ENCODE data around the gene SLC30A7.
A peak's percentile ranks its signal among the peaks of the same experiment; 100 is the strongest.
"Not testable (repeated sequence)": the region's sequence is repeated elsewhere in the genome, so short reads cannot be mapped to it uniquely, and the experiment has no call there.

SLC30A7 gene, protein sequence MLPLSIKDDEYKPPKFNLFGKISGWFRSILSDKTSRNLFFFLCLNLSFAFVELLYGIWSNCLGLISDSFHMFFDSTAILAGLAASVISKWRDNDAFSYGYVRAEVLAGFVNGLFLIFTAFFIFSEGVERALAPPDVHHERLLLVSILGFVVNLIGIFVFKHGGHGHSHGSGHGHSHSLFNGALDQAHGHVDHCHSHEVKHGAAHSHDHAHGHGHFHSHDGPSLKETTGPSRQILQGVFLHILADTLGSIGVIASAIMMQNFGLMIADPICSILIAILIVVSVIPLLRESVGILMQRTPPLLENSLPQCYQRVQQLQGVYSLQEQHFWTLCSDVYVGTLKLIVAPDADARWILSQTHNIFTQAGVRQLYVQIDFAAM

DNA sequence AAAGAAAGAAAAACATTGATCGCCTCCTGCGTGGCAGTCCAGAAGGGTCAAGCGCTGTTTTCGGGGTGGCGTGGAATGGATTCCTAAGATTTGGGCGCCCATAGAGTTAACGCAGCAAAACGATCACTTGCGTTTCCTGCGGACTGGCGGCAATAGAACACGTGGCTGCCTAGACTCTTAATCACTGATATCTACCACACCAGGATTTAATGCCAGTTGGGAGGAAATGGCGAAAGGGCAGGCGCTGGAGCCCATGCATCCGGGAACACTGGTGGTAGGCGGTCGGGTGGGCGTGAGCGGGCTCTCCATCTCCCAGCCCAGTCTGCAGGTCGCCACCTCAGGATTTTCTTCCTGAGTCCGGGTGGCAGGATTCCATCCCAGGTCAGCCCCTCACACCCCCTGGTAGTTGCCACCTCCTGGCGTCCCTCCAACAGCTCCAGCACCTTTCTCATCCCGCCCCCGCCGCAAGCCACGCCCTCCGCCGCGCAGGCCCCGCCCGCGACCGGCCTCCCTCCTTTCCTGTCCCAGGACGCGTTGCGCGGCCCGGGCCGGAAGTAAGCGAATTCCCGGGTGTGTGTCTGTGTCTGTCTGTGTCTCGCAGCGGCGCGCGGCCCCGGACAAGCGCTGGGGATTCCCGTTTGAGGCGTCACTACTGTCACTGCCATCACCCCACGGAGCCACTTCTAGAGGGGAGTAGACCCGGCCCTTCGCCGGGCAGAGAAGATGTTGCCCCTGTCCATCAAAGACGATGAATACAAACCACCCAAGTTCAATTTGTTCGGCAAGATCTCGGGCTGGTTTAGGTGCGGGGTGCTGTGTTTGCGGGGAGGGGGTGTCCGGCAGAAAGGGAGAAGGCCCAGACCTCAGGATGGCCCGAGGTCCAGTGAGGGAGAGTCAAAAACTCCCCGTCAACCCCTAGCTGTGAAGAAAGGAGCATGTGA is at the start of gene SLC30A7:
TSS of gene SLC30A7 (plus strand) at position 551 of the 941 bp plus-strand sequence. CDS start at position 724, 173 bp downstream.
- peak; percentile 94 for DNase-seq

DNA sequence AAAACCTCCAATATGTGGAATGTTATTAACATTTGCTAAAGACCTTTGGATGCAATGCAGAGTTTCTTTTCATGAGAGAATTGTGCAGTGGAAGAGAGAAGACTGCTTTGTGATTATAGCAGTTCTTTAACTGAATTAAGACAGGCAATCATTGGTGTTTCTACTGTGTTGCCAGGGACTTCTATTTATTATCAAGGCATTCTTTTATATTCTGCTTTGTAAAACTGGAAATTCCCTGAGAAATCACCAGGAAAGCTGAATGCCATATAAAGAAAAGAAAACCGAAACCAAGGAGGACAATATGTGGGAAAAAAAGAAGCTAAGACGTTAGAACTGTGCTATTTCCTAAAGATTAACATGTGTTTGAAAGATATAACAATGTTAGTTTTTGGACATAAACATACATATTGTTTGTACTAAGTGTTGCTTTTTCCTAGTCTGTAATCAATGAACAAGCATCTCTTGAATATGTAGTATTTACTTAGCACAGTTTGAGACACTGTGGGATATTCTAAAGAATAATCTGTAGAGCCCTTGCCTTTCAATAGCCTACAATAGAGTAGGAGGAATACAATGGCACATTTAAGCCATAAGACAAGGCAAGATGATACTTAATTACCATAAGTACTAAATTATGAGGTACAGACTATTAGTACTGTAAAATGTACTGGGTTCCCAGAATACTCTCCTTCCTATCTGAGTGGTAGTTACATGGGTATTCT is 48.4 kb upstream of the SLC30A7 start:
- DNase-seq, result no peak

DNA sequence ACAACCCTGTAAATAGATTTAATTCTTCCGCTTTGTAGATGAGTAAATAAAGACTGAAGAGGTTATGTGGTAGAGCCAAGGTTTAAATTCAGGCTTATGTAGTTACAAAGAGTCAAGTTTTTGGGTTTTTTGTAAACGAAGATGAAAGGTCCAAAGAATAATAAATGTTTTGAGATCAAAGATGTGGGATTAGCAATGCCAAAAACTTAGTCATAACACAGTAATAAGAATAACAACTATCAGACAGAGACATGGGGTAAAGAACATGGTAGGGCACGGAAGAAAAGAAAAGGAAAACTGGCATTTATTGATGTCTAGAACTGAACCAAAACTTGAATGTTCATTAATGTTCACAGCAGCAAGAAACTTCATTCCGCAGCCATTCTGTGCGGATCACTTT is 44.2 kb upstream of the SLC30A7 start:
- DNase-seq, result no peak

DNA sequence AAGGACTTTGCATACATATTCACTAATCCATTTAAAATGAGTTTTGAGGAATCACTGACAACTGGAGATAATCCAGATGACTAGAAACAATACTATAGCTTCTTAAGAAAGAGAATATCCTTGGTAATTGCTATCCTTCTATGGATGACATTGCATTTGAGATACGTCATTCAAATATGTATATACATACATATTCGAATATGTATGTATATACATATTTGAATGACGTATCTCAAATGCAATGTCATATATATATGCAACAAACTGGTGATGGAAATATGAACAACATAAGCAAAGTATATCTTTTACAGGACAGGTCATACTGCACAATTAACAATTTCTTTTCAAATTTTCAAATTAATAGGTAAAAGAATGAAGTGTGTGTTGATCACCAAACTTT is 42.9 kb upstream of the SLC30A7 start:
- DNase-seq, result no peak

DNA sequence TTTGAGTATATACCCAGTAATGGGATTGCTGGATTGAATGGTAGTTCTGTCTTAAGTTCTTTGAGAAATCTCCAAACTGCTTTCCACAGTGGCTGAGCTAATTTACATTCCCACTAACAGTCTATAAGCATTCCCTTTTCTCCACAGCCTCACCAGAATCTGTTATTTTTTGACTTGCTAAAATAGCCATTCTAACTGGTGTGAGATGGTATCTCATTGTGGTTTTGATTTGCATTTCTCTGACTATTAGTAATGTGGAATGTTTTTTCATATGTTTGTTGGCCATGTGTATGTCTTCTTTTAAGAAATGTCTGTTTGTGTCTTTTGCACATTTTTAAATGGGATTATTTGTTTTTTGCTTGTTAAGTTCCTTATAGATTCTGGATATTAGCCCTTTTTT is 40.8 kb upstream of the SLC30A7 start:
- DNase-seq, result not testable (repeated sequence)

DNA sequence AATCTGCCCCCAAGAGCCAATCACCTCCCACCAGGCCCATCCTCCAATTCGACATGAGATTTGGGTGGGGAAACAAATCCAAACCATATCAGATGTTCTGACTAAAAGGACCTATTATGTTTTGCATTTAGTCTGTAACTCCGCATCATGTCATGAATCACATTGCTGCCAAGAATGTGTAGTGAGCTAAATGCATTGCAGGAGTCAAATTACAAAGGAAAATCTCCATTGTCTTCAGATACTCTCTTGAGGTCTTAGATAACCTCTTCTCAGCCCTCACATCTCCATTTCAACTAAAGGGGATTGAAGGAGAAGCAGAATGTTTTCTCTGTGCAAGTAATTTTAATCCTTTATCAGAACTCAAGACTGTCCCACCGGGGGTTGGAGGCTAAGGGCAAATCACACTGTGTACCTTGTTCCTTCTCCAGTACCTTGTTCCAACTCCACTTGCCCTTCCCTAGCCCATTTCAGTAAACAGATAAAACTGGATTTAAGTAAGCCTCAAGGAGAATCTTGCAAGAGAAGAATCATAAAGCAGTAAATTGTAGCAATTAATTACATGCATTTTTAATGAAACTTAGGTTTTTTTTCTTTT is 35.4 kb upstream of the SLC30A7 start:
- DNase-seq, result no peak

DNA sequence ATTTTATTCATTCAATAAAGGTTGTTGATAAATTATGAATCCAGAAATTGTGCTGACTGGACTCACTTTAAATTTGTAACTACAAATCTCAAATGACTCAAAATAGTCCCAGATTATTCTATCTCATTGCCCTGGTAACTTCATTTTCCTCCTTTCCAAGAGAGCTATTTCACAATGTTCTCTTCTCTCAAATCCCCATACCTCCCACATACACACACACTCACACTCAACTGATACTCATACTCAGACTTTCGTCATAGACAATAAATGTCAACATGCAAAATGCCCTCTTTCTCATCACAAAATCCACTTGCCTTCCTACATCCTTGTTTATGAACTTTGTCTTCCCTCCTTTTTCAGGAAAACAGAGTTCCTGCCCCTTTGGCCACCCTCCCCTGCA is 34.5 kb upstream of the SLC30A7 start:
- DNase-seq, result no peak

DNA sequence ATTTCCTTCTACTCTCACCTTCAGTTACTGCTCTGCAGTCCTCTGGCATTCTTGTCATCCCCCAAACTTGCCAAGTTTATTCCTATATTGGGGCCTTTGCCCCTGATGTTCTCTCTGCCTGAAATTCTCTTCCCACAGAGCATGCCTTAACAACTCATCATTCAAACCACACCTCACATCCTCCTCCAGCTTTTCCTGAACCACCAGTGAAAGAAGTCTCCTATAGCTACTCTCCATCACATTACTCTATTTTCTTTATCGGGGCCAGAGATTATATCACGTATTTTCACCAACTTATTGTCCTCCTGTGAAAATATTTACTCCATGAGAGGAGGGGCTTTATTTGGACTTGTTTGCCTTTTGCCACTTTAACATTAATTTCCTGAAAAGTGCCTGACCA is 33.3 kb upstream of the SLC30A7 start:
- no peak for DNase-seq

DNA sequence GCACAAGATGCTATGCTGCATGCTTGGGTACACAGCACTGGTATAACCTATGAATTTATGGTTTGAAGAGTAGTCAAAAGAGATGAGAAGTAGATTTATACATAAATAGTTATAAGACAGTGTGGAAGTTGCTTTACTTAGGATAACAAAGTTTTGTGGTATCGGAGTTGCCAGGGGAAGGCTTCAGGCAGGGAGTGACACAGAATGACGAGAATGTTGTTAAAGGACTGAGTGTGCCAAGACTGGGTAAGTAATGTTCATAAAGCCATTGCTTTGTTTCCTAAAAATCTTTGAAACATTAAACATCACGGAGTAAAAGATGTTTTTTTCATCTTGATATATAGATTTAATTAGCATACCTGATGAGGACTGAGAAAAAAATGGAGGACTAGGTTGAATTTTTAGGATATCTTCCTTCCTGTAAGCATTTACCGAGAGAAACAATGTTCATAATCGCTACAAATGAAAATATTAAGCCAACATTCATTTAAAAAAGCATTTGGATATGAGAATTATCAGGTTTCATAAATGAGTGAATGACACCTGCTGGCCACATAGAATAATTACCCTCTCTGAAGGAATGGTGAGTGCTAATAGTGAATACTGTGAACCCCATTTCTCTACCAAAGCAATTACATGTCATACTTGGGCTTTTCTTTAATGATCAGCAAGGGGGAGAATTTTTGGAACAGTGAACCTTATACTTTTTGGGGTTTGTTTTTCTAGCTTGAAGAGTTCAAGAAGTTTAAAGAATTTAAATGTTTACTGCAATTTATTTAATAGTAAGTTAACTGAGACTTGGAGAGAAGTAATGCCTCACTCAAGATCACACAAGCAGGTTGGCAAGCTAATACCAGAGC is 29.6 kb upstream of the SLC30A7 start:
- DNase-seq, result no peak

DNA sequence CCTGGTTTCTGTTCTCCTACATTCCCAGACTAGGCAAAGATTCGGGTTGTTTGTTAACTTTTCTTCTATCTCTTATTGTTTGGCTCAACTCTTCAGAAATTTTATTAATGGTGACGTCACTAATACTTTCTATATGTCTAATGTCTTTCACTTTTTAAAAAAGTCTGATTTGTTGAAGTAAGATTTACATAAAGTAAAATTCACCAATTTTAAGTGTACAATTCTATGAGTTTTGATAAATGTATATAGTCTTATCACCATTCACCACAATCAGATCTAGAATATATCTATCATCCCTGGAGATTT is 29.0 kb upstream of the SLC30A7 start:
- no peak for DNase-seq

DNA sequence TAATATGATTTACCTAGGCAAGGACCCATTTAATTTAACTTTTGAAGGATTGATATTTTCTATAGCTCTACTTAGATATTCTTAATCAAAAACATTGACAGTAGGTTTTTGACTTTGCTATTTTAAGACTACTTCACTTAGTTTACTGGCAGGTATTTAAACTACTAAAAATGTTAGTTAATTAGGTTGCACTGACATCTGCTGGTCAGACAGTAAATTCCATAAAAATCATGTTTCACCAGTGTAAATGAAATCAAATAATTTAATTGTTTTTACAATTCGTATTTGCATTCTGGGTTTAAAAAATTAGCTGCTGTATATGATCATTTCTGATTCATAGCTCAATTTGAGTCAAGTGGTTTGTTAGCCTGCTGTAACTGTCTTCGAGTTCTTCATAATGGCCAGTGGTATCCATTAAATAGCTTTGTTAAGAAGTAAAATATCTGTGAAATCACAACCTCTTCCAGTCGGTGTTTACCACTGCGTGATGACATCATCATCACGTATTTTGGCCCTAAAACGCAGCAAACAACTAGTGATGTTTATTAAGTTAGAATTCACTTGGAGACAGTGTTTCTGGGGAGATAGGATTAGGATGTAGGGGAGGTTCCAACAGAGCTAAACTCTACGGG is 27.4 kb upstream of the SLC30A7 start:
- no peak for DNase-seq

DNA sequence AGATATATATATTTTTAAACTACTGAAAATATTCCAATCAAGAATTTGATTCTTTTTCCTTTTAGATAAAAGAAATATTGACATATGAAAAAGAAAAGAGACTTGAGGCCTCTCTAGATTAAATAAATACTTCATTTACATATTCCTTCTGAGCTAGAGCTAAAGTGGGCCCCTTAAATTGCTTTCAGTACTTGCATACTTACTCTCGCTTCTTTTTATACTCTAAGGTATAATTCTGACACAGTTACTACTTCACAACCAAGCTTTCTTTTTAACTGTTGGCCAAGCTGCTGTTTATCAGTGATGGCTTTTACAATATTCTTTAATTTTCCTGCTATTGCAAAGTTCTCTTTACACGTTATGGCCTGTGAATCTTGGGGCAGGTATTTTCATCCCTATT is 25.9 kb upstream of the SLC30A7 start:
- DNase-seq, result no peak

DNA sequence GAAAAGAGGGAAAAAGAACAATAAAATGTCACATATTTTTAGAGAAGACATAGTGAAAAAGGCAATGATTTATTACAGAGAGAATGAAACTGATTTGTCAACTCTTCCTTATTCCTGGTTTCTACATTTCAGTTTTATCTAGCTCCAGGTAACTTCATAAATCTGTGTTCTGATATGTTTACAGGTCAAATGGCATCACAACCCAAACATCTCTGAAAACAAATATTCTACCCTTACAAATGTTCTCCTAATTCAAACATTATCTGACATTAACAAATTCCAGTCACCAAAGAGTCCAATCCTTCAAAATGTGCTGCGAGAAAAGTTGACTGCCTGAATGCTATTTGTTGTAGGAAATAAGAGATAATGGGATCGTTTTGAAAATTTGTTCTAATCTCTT is 21.5 kb upstream of the SLC30A7 start:
- DNase-seq, result no peak

DNA sequence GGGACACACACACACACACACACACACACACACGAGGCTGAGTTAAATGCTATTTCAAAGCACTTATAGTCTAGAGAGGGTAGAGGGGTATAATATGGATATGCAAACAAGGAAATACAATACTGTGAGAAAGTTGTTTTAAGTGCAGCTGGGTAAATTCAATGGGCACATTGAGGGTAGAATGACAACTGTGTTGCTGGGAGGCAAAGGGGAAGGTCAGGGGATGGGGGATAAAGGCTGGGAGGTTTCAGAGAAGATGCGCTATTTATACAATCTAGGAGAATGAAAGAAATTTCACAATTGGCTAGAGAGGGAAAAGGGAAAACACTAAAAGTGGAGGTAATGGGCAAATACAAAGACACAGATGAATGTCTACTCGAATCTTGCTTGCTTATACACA is 20.7 kb upstream of the SLC30A7 start:
- no peak for DNase-seq

DNA sequence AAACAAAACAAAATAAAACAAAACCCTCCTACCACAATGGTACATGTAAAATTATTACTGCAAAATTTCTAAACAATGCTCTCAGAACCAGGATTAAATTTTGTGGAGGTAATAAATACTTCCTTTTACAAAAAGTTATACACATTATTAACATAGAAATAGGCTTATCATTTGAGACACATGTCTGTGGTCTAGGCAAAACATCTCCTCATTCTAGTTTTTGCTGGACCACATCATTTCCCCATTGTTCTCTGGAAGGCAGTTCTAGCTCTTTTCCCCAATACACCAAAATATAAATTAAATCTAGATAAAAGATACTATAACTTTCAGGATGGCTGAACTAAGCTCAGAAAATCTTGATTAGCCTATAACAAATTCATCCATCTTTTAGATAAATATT is 19.6 kb upstream of the SLC30A7 start:
- DNase-seq, result no peak

DNA sequence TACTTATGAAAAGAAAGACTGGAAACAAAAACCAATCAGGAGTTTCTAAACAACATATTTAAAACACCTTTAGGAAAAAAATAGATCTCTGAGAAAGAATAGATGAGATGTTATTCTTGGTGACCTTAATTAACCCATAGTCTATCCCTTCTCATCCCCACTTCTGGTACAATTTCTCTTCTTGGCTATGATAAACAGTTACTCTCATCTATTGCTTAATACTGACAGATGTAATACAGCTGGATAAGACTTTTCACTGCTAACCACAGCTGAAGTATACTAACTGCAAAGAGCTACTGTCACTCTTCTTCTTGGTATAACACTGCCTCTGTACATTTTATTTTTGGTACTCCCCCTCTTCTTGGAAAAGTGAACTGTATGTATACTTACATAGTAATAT is 16.5 kb upstream of the SLC30A7 start:
- DNase-seq, result no peak

DNA sequence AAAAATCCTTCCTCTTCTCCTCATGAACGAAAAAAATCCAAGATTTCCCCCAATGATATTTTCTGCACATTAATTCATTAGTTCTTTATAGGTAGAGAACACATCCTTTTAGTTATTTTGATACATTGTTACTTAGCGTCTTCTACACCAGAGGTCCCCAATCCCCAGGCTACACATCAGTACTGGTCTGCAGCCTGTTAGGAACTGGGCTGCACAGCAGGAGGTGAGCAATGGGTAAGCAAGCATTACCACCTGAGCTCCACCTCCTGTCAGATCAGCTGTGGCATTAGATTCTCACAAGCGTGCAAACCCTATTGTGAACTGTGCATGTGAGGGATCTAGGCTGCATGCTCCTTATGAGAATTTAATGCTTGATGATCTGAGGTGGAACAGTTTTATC is 14.2 kb upstream of the SLC30A7 start:
- DNase-seq, result no peak

DNA sequence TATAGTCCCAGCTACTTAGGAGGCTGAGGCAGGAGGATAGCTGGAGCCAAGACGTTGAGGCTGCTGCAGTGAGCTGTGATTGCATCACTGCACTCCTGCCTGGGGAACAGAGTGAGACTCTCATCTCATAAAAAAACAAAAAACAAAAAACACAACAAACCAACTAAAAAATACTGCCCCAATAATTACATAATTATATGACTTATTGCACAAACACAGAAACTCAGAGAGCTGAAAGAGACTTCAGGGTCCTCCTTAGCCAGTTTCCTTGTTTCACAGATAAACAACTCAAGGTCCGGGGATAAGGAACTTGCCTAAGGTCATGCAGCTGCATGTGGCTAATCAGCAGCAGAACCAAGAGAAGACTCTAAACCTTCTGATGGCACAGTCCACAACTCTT is 13.2 kb upstream of the SLC30A7 start:
- no peak for DNase-seq

DNA sequence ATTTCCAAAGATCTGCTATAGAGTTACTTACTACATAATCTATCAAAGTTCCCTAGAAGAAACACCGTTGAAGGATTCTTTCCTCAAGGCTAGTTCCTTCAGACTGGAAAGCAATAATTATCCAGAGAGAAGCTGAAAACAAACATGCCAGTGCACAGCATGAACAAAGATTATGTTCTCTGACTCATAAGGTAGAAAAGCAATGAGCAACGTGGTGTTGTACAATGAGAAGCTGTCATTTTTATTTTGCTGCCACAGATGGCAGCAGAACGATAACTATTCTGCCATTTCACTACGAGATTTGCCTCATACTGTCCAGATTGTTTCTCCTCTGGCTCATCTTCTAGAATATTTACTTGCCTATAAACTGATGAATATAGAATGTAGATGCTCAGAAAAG is 11.9 kb upstream of the SLC30A7 start:
- DNase-seq, result no peak

DNA sequence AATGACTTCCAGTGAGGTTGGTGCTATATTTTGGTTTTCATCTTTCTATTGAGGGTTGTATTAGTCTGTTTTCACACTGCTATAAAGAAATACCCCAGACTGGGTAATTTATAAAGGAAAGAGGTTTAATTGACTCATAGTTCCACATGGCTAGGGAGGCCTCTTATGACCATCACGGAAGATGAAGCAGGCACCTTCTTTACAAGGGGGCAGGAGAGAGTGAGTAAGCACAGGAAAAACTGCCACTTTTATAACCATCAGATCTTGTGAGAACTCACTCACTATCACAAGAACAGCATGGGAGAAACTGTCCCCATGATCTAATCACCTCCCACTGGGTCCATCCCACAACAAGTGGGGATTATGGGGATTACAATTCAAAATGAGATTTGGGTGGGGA is 6.9 kb upstream of the SLC30A7 start:
- not testable (repeated sequence) for DNase-seq

DNA sequence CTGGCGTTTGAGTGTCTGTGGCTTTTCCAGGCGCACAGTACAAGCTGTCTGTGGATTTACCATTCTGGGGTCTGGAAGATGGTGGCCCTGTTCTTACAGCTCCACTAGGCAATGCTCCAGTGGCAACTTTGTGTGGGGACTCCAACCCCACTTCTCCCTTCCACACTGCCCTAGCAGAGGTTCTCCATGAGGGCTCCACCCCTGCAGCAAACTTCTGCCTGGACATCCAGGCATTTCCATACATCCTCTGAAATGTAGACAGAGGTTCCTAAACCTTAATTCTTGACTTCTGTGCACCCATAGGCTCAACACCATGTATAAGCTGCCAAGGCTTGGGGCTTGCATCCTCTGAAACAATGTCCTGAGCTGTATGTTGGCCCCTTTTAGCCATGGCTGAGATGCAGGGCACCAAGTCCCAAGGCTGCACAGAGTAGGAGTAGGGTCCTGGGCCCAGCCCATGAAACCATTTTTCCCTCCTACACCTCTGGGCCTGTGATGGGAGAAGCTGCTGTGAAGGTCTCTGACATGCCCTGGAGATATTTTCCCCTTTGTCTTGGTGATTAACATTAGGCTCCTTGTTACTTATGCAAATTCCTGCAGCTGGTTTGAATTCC is 5.9 kb upstream of the SLC30A7 start:
- DNase-seq, result not testable (repeated sequence)

Data from activated effector memory CD4-positive, alpha-beta T cell treated with Interleukin-2 at 50 U/mL for 16 hours (primary cell).